NCI-H774 (cell line): ENCODE measurements around the gene SLC12A7.
"Not testable (repeated sequence)": the region's sequence is repeated elsewhere in the genome, so short reads cannot be mapped to it uniquely, and the experiment has no call there.

ENCODE experiments used
- DNase-seq: peaks from one replicate; lab custom pipeline; 2025; lab: John Stamatoyannopoulos, UW

The SLC12A7 gene

DNA sequence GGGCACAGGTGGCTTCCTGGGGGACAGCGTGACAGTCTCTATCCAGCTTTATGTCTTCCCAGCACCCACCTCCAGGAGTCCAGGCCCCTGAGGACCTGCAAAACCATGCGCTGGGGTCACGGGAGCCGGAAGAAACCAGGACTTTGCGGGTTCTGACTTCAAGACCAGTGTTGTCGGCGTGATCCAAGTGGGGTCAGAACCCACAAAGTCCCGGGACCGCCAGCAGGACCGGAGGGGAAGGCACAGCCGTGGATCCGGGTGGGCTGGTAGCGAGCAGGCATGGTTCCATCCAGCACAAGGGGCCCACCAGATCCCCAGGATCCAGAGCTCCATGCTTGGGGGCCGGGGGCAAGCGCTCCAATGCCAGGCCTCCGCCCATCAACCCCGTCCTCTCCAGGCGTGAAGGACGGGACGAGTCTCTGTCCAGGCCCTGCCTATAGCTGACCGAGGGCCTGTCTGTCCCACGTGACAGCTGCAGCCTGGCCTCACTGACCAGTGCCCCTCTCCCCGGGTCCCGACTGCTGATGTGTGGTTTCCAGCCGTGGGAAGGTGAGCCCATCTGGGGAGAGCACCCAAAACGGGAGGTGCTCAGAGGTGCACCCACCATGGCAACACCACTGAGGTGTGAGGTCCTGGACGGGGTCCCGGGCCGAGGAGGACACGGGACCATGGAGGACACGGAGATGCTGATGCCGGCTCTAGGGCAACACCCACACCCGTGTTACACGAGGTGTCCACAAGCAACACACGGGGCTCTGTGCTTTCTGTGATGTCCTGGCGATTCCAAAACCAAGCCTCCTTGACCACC lies 48.9 kb downstream of the SLC12A7 start:
- DNase-seq, result no peak

DNA sequence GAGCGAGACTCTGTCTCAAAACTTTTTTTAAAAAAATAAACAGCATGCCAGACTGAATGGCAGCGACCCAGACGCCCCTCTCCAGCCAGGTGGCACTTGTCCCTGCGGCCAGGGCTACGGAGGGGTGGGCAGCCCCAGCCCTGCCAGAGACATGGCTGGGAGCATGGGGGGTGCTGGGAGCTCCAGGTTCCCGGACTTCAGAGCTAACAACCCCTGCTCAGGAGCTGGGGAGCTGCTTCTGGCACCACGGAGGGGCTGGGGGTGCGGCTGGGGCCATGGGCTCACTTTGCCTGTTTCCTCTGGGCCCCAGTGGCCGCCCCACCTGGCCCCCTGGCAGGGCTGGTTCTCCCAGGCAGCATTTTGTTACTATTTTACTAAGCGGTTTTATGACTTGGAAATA lies 49.9 kb downstream of the SLC12A7 start:
- no peak for DNase-seq

- DNase-seq, result not testable (repeated sequence)
These were observed 50.6 kb downstream of the SLC12A7 start for GRCh38 chr5:1061292-1061691.

- no peak for DNase-seq
These were observed 51.3 kb downstream of the SLC12A7 start for GRCh38 chr5:1060535-1060981.

DNA sequence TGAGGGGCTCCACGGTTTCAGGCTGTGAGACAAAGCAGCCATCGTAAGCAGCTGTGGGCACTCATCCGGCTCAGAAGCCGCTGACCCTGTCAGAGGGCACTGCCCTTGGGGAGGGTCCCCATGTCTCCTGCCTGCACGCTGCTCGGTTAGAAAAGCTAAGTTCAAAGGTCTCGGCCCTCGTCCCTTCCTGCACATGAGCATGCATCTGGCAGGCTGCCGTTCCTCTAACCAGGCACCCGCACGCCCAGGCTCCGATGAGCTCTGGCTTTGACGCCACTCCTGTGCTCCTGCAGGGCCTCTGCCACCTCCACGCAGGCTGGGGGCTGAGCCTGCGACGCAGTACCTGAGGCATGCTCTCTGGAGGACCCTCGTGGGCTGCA lies 52.0 kb downstream of the SLC12A7 start:
- DNase-seq, result no peak

- no peak for DNase-seq
These were observed 52.6 kb downstream of the SLC12A7 start for GRCh38 chr5:1058988-1059883.

GRCh38 chr5:1058083-1058945 lies 53.5 kb downstream of the SLC12A7 start:
- no peak for DNase-seq

- DNase-seq, result no peak
These were observed 54.3 kb downstream of the SLC12A7 start for GRCh38 chr5:1057485-1058082.

DNA sequence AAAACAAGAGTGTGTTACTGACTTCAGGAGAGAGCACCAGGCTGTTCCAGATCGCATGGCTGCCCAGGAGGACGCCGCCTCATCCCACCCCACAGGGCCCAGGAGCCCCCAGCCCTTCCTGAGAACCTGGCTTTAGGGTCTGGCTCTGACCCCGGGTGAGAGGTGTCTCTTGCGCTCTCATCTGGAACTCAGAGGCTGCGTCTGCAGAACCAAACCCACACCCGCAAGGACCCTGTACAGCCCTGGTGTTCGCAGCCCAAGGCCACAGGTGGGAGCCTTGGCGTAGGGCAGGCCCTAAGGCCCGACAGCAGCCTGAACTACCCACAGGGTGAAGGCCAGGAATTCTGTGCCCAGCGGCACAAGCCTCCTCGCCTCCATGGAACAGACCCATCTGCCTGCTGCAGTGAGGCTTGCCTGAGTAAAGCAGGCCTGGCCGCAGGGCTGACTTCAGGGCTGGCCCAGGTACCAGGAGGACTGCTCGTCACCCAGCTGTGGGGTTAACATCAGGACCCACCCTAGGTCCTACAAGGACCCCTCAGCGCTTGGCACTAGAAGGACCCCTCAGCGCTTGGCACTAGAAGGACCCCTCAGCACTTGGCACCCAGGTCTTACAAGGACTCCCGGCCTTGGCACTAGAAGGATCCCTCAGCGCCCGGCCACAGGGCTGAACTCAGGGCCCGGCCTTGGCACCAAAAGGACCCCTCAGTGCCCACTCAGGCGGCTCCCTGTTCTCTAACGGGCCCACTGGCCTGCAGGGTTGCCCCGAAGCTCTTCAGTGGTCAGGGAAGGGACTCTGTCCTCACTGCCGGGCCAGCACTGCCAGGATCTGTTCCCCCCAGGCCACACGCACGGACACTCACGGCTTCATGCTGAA lies 55.0 kb downstream of the SLC12A7 start:
- DNase-seq, result no peak

- no peak for DNase-seq
These were observed 55.8 kb downstream of the SLC12A7 start for GRCh38 chr5:1055896-1056610.

DNA sequence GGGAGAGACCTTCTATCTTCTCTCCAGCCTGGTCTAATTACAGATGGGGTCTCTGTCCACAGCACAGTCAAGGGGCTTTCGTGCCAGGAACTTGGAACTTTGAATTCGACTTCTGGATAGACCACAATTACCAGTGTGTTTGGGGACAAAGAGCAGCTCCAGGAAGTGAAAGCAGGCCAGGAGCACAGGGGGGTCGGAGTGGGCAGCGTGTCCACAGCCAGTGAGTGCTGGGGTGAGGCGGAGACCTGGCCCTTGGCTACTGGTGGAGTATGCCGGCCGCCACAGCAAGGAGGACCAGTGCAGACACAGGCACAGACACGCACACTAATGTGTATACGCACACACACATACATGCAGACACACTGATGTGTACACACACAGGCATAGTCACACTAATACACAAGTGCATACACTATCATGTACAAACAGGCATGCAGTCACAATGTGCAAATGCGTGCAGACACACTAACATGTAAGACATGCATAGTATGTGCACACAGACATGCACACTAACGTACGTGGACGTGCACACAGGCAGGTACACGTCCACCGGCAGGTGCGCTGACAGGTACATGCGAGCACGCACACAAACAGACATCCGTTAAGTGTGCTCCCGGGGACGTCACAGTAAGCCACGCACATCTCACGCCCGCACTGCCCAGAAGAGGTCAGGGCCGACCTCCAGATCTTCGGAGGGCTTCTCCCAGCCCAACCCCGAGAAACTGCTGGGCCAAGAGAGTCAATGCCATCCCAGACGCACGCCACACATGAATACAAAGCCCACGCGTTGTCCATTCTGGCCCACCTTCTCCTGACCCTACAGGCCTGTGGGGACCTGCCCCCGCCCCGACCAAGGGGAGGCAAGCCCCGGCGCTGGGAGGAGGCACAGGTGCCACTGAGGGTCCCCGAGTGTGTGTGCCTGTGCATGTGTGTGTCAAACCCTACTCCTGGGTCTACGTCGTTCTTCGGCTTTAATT lies 56.8 kb downstream of the SLC12A7 start:
- no peak for DNase-seq

- no peak for DNase-seq
These were observed 57.7 kb downstream of the SLC12A7 start for GRCh38 chr5:1054018-1054798.

DNA sequence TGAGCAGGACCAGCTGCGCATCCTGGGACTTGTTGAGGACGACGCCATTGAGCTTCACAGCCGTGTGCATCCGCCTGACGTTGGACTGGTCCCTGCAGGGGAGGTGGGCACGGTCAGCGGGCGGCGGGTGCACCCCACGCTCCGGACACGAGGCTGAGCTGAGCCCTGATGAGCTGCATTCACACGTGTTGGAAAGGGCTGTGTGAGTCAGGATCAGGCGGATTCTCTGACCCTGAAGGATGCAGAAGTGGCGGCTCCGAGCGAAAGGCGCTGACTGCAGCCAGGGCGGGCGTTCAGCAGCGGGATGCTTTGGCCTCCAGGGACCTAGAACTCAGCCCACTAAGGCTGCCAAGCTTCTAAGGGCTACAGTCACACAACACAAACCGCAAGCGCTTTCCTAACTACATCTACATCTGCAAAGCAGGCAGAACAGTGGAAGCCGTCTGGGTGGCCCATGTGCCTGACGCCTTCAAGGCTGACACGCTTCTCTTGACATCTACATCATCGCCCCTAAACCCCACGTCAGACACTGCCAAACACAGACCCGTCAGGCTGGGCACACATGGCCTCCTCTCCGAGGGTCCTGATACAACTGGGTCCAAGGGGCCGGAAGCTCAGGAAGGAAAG lies 58.4 kb downstream of the SLC12A7 start:
- DNase-seq, result no peak

DNA sequence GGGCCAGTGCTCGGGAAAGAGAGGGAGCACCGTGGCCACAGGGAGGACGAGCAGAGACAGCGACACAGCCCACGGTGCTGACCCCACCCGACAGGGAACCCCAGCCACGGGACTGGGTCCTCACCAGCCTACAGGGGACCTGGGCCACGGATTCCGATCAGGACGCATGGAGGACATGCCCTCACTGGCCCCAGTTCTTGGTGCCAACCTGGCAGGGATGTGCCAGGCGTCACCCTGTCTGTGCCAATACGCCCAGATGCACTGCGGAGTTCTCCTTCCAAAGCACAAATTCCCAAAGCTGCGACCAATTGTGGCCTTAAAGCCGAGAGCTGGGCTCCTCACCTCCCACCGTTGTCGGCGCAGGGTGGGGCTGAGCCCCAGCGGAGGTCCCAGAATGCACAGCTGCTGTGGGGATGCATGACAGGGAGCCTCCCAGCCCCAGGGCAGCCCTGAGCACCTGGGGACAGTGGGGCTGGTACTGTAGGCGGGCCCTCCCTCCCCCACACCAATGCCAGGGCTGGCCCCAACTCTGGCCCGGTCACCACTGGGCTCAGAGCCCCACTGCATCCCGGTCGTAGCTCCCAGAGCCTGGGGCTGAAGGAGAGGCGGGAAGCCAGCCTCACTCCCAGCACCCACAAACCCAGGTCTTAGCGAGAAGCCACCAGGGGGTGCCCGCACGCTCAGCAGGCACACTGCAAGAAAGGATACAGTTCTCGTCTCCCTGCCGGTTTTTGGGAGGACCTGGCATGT lies 59.0 kb downstream of the SLC12A7 start:
- DNase-seq, result no peak

DNA sequence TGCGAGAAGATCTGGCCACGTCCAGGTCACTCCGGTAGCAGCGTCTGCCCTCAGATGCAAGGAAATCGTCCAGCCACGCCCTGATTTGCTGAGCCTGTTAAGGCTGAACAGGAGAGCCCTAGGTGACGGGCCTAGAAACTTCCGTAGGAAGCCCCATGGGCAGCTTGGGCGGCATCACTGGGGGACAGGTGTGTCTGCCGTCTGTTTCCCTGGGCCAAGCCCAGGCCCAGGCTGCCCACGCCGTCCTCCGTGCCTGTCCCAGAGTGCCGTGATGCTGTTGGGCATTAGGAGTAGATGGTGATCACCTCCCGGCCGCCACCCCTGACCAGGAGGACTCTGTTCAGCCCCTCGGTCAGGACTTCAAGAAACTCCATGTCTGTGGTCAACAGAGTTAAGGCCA lies 59.8 kb downstream of the SLC12A7 start:
- DNase-seq, result no peak

- DNase-seq, result no peak
These were observed 60.5 kb downstream of the SLC12A7 start for GRCh38 chr5:1051366-1051720.
